ENCODE data around the gene ACOT11.

GRCh38 chr1:54540582-54541295 is 7.3 kb upstream of the ACOT11 start:
- no peak for TF ChIP-seq GABPA (IDR thresholded peaks at IDR 0.05; ENCODE audit: low read depth)
- no peak for TF ChIP-seq NBN (IDR thresholded peaks at IDR 0.05)
- TF ChIP-seq SUZ12 (IDR thresholded peaks at IDR 0.05; ENCODE audit: unreplicated experiment), result no peak
- TF ChIP-seq BRCA1 (IDR thresholded peaks at IDR 0.05; ENCODE audit: low read depth, low read length), result no peak
- no peak for TF ChIP-seq JUND (IDR thresholded peaks at IDR 0.05; ENCODE audit: low read depth, low read length)
- no peak for TF ChIP-seq ZBTB33 (IDR thresholded peaks at IDR 0.05)
- no peak for TF ChIP-seq ATF7 (IDR thresholded peaks at IDR 0.05; ENCODE audit: low read depth)
- no peak for TF ChIP-seq NFIC (IDR thresholded peaks at IDR 0.05; ENCODE audit: low read depth, low read length)
- TF ChIP-seq DPF2 (IDR thresholded peaks at IDR 0.05), result no peak
- TF ChIP-seq CTCF (IDR thresholded peaks at IDR 0.05 in 2 of 3, conservative IDR thresholded peaks at IDR 0.05 in 1 of 3; ENCODE audit: control insufficient read depth in 2 of 3, extremely low read depth in 1 of 3, insufficient read depth in 1 of 3, low read depth in 3 of 3, low read length in 3 of 3), result no peak
